ENCODE data around the gene ZNF740.

ZNF740 gene

GRCh38 chr12:53227341-53227740 is 46.8 kb downstream of the ZNF740 start:
- no peak for DNase-seq (ENCODE audit: low spot score)

- DNase-seq (ENCODE audit: low spot score) = no peak
Measured at GRCh38 chr12:53227836-53228235, 47.3 kb downstream of the ZNF740 start.

- no peak for DNase-seq (ENCODE audit: low spot score)
Measured at GRCh38 chr12:53229454-53229853, 48.9 kb downstream of the ZNF740 start.

GRCh38 chr12:53230108-53230845 is 49.8 kb downstream of the ZNF740 start:
- no peak for DNase-seq (ENCODE audit: low spot score)

GRCh38 chr12:53231671-53231920 is 51.1 kb downstream of the ZNF740 start:
- DNase-seq (ENCODE audit: low spot score) = no peak

- DNase-seq (ENCODE audit: low spot score) = no peak
Measured at GRCh38 chr12:53231921-53232645, 51.6 kb downstream of the ZNF740 start, which contains the start of gene RARG. Gene RARG (minus strand): TSS chr12:53232209. CDS start chr12:53227545, 4,664 bp downstream.

GRCh38 chr12:53232646-53233461 is 52.3 kb downstream of the ZNF740 start:
- no peak for DNase-seq (ENCODE audit: low spot score)

- no peak for DNase-seq (ENCODE audit: low spot score)
Measured at GRCh38 chr12:53233671-53234121, 53.2 kb downstream of the ZNF740 start.

- DNase-seq (ENCODE audit: low spot score) = no peak
Measured at GRCh38 chr12:53234271-53234914, 53.9 kb downstream of the ZNF740 start.

- no peak for DNase-seq (ENCODE audit: low spot score)
Measured at GRCh38 chr12:53235164-53235563, 54.6 kb downstream of the ZNF740 start.

- no peak for DNase-seq (ENCODE audit: low spot score)
Measured at GRCh38 chr12:53235742-53236442, 55.4 kb downstream of the ZNF740 start.

- no peak for DNase-seq (ENCODE audit: low spot score)
Measured at GRCh38 chr12:53236443-53237111, 56.1 kb downstream of the ZNF740 start.

- no peak for DNase-seq (ENCODE audit: low spot score)
Measured at GRCh38 chr12:53239643-53240258, 59.2 kb downstream of the ZNF740 start.

- no peak for DNase-seq (ENCODE audit: low spot score)
Measured at GRCh38 chr12:53241623-53242412, 61.3 kb downstream of the ZNF740 start.

GRCh38 chr12:53244337-53244736 is 63.8 kb downstream of the ZNF740 start:
- no peak for DNase-seq (ENCODE audit: low spot score)
